BJ (cell line): ENCODE results near the gene PRSS22. TPM values are rescaled to one million over a fixed set of nuclear protein-coding genes. Genes with fewer than 3 reads are reported as not detected.

Source experiments
- CTCF ChIA-PET: fragments of 350-600 bp; formaldehyde crosslinking; extraction: SDS; loops from one replicate; lab custom pipeline; 2021; ENCODE audit warnings: antibody characterized with exemption, inconsistent platforms; lab: Yijun Ruan, JAX
- POLR2A ChIA-PET: fragments of 300-600 bp; sonication (Branson Sonifier 250); formaldehyde crosslinking; extraction: SDS; loops from one replicate; lab custom pipeline; 2021; ENCODE audit warnings: antibody characterized with exemption; lab: Charles Lee
- DNase-seq: peaks from one replicate; pipeline ENCODE4 v3.0.0-alpha.2; 2011; ENCODE audit warnings: low read depth
- H3K27me3 ChIP-seq: 2 replicates; pipeline ENCODE4 v1.6.0; 2011; ENCODE audit warnings: low read length; ENCODE audit not compliant: control insufficient read depth, insufficient read depth
- H3K36me3 ChIP-seq: 2 replicates; pipeline ENCODE4 v1.5.1; 2011; ENCODE audit warnings: low read length; ENCODE audit not compliant: control insufficient read depth, insufficient read depth
- H3K4me3 ChIP-seq: 2 replicates; pipeline ENCODE4 v1.5.1; 2011; ENCODE audit warnings: low read depth, mild to moderate bottlenecking, control low read depth, low read length
- polyA plus RNA-seq: library from polyadenylated mRNA; depleted of rRNA; stranded (reverse); fragments of >200 nt; gene quantifications from 2 replicates; pipeline ENCODE4 v1.2.3, GENCODE V29; 2011; rRNA removed
- TF ChIP-seq, protein P1 (sequence below): IDR thresholded peaks from 2 replicates; pipeline ENCODE4 v1.5.1; 2011; ENCODE audit warnings: low read depth, mild to moderate bottlenecking, control low read depth, inconsistent platforms, low read length, moderate library complexity; ENCODE audit not compliant: insufficient read depth

PRSS22 gene
- polyA plus RNA-seq, 1 experiment: not detected

DNA sequence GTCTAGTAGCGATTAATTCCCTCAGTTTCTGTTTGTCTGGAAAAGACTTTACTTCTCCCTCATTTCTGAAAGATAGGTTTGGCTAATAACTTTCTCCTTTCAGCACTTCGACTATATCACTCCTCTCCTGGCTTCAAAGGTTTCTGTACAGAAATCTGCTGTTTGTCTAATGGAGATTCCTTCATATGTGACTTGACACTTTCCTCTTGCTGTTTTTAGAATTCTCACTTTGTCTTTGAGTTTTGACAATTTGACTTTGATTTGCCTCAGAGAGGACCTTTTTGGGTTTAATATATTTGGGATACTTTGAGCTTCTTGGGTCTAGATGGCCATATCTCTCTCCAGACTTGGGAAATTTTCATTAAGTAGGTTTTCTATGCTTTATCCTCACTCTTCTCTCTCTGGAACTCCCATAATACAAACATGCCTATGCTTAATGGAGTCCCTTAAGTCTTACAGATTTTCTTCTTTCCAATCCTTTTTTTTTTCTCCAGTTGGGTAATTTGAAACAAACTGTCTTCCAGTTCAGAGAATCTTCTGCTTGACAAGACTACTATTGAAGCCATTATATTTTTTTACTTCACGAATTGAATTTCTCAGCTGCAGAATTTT is 48.7 kb downstream of the PRSS22 start:
- H3K4me3 ChIP-seq: no peak overlapping the region
- no peaks in the 10 kb centered on the region for H3K36me3 ChIP-seq
- TF ChIP-seq, protein P1, sequence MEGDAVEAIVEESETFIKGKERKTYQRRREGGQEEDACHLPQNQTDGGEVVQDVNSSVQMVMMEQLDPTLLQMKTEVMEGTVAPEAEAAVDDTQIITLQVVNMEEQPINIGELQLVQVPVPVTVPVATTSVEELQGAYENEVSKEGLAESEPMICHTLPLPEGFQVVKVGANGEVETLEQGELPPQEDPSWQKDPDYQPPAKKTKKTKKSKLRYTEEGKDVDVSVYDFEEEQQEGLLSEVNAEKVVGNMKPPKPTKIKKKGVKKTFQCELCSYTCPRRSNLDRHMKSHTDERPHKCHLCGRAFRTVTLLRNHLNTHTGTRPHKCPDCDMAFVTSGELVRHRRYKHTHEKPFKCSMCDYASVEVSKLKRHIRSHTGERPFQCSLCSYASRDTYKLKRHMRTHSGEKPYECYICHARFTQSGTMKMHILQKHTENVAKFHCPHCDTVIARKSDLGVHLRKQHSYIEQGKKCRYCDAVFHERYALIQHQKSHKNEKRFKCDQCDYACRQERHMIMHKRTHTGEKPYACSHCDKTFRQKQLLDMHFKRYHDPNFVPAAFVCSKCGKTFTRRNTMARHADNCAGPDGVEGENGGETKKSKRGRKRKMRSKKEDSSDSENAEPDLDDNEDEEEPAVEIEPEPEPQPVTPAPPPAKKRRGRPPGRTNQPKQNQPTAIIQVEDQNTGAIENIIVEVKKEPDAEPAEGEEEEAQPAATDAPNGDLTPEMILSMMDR: no peak
- POLR2A ChIA-PET: no interaction called here
- no peak for DNase-seq
- peaks cover 16% of the 10 kb centered on the region for H3K27me3 ChIP-seq
- CTCF ChIA-PET: no interaction called here

DNA sequence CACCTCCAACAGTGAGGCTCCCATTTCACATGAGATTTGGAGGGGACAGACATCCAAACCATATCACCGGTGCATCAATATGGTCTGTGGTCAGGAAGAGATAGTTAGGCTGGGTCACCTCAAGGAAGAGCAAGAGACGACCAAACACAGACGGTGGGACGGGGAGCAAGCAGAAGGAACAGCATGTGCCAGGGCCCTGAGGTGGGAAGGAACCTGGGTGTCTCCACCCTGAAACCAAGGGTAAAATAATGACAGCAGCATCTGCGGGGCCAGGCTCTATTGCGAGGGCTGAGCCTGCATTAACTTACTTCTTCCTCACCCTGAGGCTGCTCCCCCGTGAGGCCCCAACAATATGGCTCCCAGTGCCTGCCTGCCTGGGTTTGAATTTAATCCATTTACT is 49.8 kb downstream of the PRSS22 start:
- DNase-seq: no peak
- H3K4me3 ChIP-seq: no peak overlapping the region
- H3K27me3 ChIP-seq: peaks cover 18% of the 10 kb centered on the region
- TF ChIP-seq, protein P1: no peak
- no peaks in the 10 kb centered on the region for H3K36me3 ChIP-seq
- ChIA-PET CTCF (interaction anchor here (0.7 kb wide), 1 partner anchor 60 kb away, joined by 3 read pairs; no protein-coding TSS in a partner anchor), POLR2A (no interaction called here)

DNA sequence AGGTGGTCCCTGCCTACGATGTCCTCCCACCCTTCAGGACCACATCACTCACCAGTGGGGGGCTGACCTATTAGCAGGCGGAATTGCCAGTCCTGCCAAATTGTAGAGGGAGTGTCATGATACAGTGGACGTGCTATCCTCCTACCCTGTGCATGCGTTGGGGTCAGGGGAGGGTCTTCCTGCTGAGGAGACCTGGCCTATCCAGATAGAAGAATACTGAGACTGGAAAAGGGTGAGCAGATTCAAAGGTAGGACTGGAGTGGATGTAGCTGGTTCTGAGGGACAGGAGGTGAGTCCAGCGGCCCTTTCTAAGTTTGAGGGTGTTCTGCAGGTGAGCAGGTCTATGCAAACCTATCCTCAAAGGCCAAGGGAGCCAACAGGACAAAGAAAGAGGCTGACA is 51.7 kb downstream of the PRSS22 start:
- CTCF ChIA-PET: no interaction called here
- TF ChIP-seq, protein P1: no peak
- Histone ChIP-seq H3K4me3 (no peak overlapping the region), H3K27me3 (peaks cover 9% of the 10 kb centered on the region), H3K36me3 (no peaks in the 10 kb centered on the region)
- DNase-seq: no peak
- POLR2A ChIA-PET: no interaction called here

DNA sequence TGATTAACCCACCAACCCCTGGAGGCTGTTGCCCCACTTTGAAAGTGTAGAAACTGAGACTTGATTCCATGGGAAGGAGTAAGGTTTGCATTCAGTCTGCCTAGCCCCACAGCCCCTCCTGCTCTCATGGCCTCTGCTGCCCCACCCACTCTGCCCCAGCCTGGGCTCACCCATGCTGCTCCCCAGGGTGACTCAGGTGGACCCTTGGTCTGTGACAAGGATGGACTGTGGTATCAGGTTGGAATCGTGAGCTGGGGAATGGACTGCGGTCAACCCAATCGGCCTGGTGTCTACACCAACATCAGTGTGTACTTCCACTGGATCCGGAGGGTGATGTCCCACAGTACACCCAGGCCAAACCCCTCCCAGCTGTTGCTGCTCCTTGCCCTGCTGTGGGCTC is 53.2 kb downstream of the PRSS22 start:
- CTCF ChIA-PET: no interaction called here
- DNase-seq: no peak

DNA sequence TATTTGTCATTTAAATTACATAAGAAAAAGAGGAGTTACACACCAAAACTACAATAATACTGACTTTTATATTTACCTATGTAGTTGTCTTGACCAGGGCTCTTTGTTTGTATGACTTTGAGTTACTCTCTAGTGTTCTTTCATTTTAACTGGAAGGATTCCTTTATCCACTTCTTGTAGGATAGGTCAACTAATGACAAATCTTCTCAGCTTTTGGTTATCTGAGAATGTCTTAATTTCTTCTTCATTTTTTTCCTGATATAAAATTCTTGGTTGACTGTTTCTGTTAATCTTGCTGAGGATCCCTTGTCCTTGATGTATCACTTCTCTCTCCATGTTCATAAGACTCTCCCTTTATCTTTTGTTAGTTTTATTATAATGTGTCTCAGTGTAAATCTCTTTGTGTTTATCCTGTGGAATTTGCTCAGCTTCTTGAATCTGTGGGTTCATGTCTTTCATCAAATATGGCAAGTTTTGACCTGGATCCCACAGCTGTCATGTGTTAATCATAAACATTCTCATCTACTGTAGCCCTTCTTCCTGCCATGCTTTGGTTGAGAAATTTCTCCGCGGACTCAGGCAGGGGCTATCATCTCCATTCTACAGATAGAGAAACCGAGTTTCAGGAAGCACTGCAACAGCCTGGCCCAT is 54.3 kb downstream of the PRSS22 start:
- TF ChIP-seq, protein P1: no peak
- peaks cover 8% of the 10 kb centered on the region for H3K27me3 ChIP-seq
- ChIA-PET POLR2A (no interaction called here), CTCF (no interaction called here)
- no peak for DNase-seq
- no peak overlapping the region for H3K4me3 ChIP-seq
- no peaks in the 10 kb centered on the region for H3K36me3 ChIP-seq

More for the DNA sequence above, 53.2 kb downstream of the PRSS22 start:
- TF ChIP-seq, protein P1: no peak
- POLR2A ChIA-PET: no interaction called here
- peaks cover 6% of the 10 kb centered on the region for H3K27me3 ChIP-seq
- H3K36me3 ChIP-seq: no peaks in the 10 kb centered on the region
- H3K4me3 ChIP-seq: no peak overlapping the region

Other genes starting within 250 kb of the PRSS22 start
- 25.4 and 34.5 TPM in 2 replicates for gene KCTD5, start 175.6 kb downstream of the PRSS22 start, polyA plus RNA-seq
- gene PRSS27, start 137.9 kb downstream of the PRSS22 start, polyA plus RNA-seq: 0.81 and 0.97 TPM in 2 replicates
- gene SRRM2, start 105.5 kb downstream of the PRSS22 start, polyA plus RNA-seq: 72.6 and 105 TPM in 2 replicates
- gene ELOB, start 80.9 kb downstream of the PRSS22 start, polyA plus RNA-seq: 212 and 215 TPM in 2 replicates
- not detected in 2 replicates for gene PRSS33, start 70.6 kb downstream of the PRSS22 start, polyA plus RNA-seq
- not detected in 2 replicates for gene PRSS41, start 59.7 kb downstream of the PRSS22 start, polyA plus RNA-seq
- gene PRSS21, start 40.9 kb downstream of the PRSS22 start, polyA plus RNA-seq: 0.13 TPM in 1 of 2 replicates, not detected in the other
- gene ZG16B, start 27.9 kb downstream of the PRSS22 start, polyA plus RNA-seq: 0.10 TPM in 2 replicates
- gene FLYWCH2, start 25.0 kb upstream of the PRSS22 start, polyA plus RNA-seq: 25.6 and 39.9 TPM in 2 replicates
- 16.2 and 25.4 TPM in 2 replicates for gene FLYWCH1, start 53.8 kb upstream of the PRSS22 start, polyA plus RNA-seq
- not detected in 2 replicates for gene KREMEN2, start 106.1 kb upstream of the PRSS22 start, polyA plus RNA-seq
- gene PAQR4, start 111.2 kb upstream of the PRSS22 start, polyA plus RNA-seq: 2.7 and 4.4 TPM in 2 replicates
- 3.6 and 6.9 TPM in 2 replicates for gene PKMYT1, start 122.3 kb upstream of the PRSS22 start, polyA plus RNA-seq
- not detected in 2 replicates for gene CLDN9, start 154.8 kb upstream of the PRSS22 start, polyA plus RNA-seq
- gene CLDN6, start 160.0 kb upstream of the PRSS22 start, polyA plus RNA-seq: 0.12 TPM in 1 of 2 replicates, not detected in the other
- gene TNFRSF12A, start 162.2 kb upstream of the PRSS22 start, polyA plus RNA-seq: 218 and 282 TPM in 2 replicates
- gene HCFC1R1, start 165.8 kb upstream of the PRSS22 start, polyA plus RNA-seq: 26.2 and 33.7 TPM in 2 replicates
- 11.0 and 20.5 TPM in 2 replicates for gene THOC6, start 165.9 kb upstream of the PRSS22 start, polyA plus RNA-seq
- 0.04 and 0.09 TPM in 2 replicates for gene BICDL2, start 178.8 kb upstream of the PRSS22 start, polyA plus RNA-seq
- 0.01 and 0.02 TPM in 2 replicates for gene MMP25, start 188.4 kb upstream of the PRSS22 start, polyA plus RNA-seq
- 11.3 and 18.1 TPM in 2 replicates for gene IL32, start 207.5 kb upstream of the PRSS22 start, polyA plus RNA-seq
- gene ZSCAN10, start 241.1 kb upstream of the PRSS22 start, polyA plus RNA-seq: not detected in 2 replicates